Mucosa of descending colon (tissue), 3 donors: Measurements from ENCODE around the gene MPHOSPH9. TPM values are rescaled to one million over a fixed set of nuclear protein-coding genes. Genes with fewer than 3 reads are reported as not detected.

Source experiments
- ATAC-seq: fragments of 200-7000 bp; cut with Tn5 transposase; one replicate; pipeline ENCODE4 v1.9.1; 2020; ENCODE audit warnings: mild to moderate bottlenecking, moderate library complexity
- DNase-seq, 3 donors: peaks; one replicate each; pipeline ENCODE4 v3.0.0-alpha.2; 2020
- H3K36me3 ChIP-seq: fragments of 200-600 bp; one replicate; pipeline ENCODE4 v1.8.0; 2021; ENCODE audit warnings: low read depth, mild to moderate bottlenecking
- H3K4me1 ChIP-seq: fragments of 200-600 bp; one replicate; pipeline ENCODE4 v1.8.0; 2021; ENCODE audit warnings: low read depth, mild to moderate bottlenecking
- H3K4me3 ChIP-seq: fragments of 200-600 bp; one replicate; pipeline ENCODE4 v1.8.0; 2021; ENCODE audit warnings: mild to moderate bottlenecking
- H3K9me3 ChIP-seq: fragments of 200-600 bp; one replicate; pipeline ENCODE4 v1.8.0; 2021; ENCODE audit warnings: mild to moderate bottlenecking
- CTCF ChIP-seq: fragments of 200-600 bp; IDR thresholded peaks from one replicate; pipeline ENCODE4 v1.8.0; 2022; ENCODE audit warnings: antibody characterized with exemption, mild to moderate bottlenecking
- intact Hi-C, 2 donors: fragments of 100-400 bp; cut with DNase I in 1 of 2; cut with micrococcal nuclease in 1 of 2; formaldehyde crosslinking; loops; one replicate each; pipeline versions ENCODE4 v1.11.0 to v1.11.1; 2022; cut with DNase I, micrococcal nuclease
- total RNA-seq, 3 donors: library from RNA; stranded (reverse); fragmentation: NEBNext Ultra II Directional in 2 of 3; extraction: Animal tissue kit (Norgen Biotek cat#: 25700) in 2 of 3; gene quantifications; one replicate each; pipeline versions ENCODE4 v1.2.1 to v1.2.4, GENCODE V29; 2021 to 2023
- donor health status: DM: no; HTN: no; CAD: no; lungs with moderate emphysema.
- donor health status: DM: no; HTN: no; CAD: no.
- donor health status: DM: no; HTN: yes; CAD: no.

Gene MPHOSPH9
- total RNA-seq, 3 donors from 2014 or later = 19.6 to 28.7 (median 19.8) TPM

- no peaks in the 10 kb centered on the region for H3K36me3 ChIP-seq
- intact Hi-C loops = no loop called here
- no peak for ATAC-seq
Measured at GRCh38 chr12:123263196-123263817, 30.4 kb upstream of the MPHOSPH9 start.

GRCh38 chr12:123261196-123261595, 28.3 kb upstream of the MPHOSPH9 start:
- intact Hi-C loops = no loop called here
- DNase-seq = no peak
- no peak for ATAC-seq
- H3K9me3 ChIP-seq = no peaks in the 10 kb centered on the region
- no peaks in the 10 kb centered on the region for H3K4me1 ChIP-seq
- H3K4me3 ChIP-seq = no peak overlapping the region
- TF ChIP-seq CTCF = no peak
- H3K36me3 ChIP-seq = no peaks in the 10 kb centered on the region

More at GRCh38 chr12:123263196-123263817, 30.4 kb upstream of the MPHOSPH9 start:
- no peak for DNase-seq
- Histone ChIP-seq H3K9me3 (no peaks in the 10 kb centered on the region), H3K4me1 (no peaks in the 10 kb centered on the region), H3K4me3 (no peak overlapping the region)
- no peak for TF ChIP-seq CTCF

GRCh38 chr12:123260081-123260480, 27.1 kb upstream of the MPHOSPH9 start:
- intact Hi-C loops = no loop called here
- no peaks in the 10 kb centered on the region for H3K4me1 ChIP-seq
- TF ChIP-seq CTCF = no peak
- no peaks in the 10 kb centered on the region for H3K36me3 ChIP-seq
- H3K4me3 ChIP-seq = no peak overlapping the region
- ATAC-seq (no peak), DNase-seq (no peak)
- no peaks in the 10 kb centered on the region for H3K9me3 ChIP-seq

- no peak for TF ChIP-seq CTCF
- DNase-seq = no peak
- intact Hi-C loops = no loop called here
- no peak for ATAC-seq
- Histone ChIP-seq H3K4me1 (no peaks in the 10 kb centered on the region), H3K4me3 (no peak overlapping the region), H3K9me3 (no peaks in the 10 kb centered on the region), H3K36me3 (no peaks in the 10 kb centered on the region)
Measured at GRCh38 chr12:123258593-123258992, 25.7 kb upstream of the MPHOSPH9 start.

GRCh38 chr12:123254853-123255446, 22.0 kb upstream of the MPHOSPH9 start:
- no peaks in the 10 kb centered on the region for H3K36me3 ChIP-seq
- no peak overlapping the region for H3K4me3 ChIP-seq
- no peak for ATAC-seq
- no peak for DNase-seq
- H3K9me3 ChIP-seq = no peaks in the 10 kb centered on the region
- peaks cover 21% of the 10 kb centered on the region for H3K4me1 ChIP-seq
- intact Hi-C loops = no loop called here
- TF ChIP-seq CTCF = no peak
